GM19395 (cell line): ENCODE measurements around the gene PTGFRN.
A peak's percentile ranks its signal among the peaks of the same experiment; 100 is the strongest.

Experiments used
- ATAC-seq: cut with Tn5 transposase; IDR thresholded peaks from one replicate; pipeline ENCODE4 v1.9.1; 2021; ENCODE audit warnings: mild to moderate bottlenecking, moderate library complexity; ENCODE audit not compliant: unreplicated experiment

The PTGFRN gene

DNA sequence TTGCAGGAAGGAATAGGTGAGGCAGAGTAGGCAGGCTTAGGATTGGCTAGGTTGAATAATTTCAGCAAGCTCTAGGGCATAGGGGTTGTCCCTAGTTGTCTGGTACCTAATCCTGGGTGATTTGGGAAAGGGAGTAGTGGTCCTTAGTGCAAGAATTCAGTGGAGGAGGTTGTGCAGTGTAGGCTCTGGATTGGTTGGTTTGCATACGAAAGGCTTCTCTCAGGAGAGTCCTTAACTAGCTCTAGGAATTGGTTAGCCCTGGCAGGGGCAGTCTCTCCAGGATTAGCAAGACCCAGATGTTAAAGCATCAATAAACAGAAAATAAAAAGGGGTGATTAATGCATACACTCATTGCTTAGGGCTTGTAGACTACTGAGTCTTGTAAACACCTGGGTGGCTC is 82.2 kb downstream of the PTGFRN start:
- no peak for ATAC-seq

DNA sequence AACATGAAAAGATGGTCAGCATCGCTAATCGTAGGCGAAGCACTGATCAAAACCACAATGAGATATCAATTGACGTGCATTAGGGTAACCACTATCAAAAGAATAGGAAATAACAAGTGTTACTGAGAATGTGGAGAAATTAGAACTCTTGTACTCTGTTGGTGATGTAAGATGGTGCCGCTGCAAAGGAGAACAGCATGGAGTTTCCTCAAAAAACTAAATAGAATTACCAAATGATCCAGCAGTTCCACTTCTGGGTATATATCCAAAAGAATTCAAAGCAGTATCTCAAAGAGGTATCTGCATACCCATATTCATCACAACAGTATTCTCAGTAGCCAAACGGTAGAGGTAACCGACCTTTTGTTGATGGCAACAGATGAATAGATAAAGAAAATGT is 83.6 kb downstream of the PTGFRN start:
- no peak for ATAC-seq

DNA sequence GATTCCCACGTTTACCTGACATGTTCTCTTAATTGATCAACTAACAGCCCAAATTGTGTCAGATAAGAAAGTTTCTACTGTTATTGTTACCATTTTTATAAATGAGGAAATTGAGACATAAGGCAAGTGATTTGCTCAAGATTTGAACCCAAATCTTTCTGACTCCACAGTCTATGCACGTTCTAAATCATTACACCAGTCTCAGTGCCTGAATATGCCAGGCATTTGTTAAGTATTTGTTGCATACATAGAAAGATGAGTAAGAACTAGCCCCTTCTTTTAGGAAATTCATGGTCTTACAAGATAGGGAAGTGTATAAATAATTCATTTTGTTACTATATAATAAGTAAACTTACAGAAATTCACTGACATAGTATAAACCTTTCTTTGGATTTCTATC is 84.7 kb downstream of the PTGFRN start:
- no peak for ATAC-seq

DNA sequence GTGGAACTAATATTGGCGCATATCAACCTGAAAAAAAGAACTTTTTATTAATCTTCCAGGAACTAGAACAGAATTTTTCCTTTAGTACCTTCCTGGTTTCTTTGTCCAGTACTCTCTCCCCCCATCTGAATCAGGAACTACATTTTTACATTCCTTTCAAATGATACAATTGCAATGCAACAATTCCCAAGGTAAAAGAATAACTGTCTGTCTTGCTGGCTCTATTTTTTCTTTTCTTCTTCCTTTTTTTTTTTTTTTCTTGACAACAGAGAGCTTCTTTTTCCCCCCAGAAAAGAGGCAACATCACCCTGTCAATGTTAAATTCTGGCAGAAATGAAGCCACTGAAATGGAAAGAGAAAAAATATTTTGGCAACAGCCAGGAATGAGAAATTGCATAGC is 87.3 kb downstream of the PTGFRN start:
- no peak for ATAC-seq

DNA sequence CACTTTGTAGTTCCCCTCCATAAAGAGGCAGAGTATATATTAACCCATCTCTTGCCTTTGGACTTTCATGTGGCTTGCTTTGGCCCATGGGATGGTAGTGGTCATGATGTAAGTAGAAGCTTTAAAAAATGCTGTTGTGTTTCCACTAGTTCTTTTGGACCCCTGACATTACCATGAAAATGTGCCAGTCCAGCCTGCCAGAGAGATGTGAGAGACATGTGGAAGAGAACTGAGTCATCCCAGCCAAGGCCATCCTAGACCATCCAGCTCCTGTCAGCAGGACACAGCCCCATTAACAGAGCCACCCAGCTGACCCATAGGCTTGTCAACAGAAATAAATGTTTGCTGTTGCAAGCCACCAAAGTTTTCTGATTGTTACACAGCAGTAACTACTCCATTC is 87.9 kb downstream of the PTGFRN start:
- ATAC-seq = no peak

DNA sequence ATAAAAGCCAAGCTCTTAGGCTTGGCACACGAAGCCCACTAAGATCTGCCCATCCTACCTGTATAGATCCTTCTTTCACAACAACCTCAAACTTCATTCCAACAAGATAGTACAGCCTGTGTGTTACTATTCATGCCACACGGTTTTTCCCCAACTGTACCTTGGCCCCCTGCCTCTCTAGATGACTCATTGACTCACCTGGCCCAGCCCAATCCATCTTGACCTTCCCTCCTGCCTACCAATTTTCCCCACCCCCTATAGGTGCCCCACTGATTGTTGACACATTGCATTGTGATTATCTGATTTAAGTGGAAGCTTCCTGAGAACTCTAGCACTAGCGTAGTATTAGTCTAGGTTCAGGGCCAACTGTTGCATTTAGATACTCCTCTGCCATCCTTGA is 89.9 kb downstream of the PTGFRN start:
- no peak for ATAC-seq

DNA sequence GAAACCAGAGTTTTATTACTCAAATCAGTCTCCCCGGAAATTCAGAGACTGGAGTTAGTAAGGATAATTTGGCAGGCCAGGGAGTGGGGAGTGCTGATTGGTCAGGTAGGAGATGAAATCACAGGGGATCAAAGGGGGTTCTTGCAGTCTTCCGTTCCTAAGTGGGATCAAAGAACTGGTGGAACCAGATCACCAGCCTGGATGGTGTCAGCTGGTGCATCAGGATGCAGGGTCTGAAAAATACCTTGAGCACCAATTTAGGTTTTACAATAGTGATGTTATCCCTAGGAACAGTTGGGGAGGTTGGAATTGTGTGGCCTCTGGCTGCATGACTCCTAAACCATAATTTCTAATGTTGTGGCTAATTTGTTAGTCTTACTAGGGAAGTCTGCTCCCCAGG is 90.4 kb downstream of the PTGFRN start:
- ATAC-seq = no peak

DNA sequence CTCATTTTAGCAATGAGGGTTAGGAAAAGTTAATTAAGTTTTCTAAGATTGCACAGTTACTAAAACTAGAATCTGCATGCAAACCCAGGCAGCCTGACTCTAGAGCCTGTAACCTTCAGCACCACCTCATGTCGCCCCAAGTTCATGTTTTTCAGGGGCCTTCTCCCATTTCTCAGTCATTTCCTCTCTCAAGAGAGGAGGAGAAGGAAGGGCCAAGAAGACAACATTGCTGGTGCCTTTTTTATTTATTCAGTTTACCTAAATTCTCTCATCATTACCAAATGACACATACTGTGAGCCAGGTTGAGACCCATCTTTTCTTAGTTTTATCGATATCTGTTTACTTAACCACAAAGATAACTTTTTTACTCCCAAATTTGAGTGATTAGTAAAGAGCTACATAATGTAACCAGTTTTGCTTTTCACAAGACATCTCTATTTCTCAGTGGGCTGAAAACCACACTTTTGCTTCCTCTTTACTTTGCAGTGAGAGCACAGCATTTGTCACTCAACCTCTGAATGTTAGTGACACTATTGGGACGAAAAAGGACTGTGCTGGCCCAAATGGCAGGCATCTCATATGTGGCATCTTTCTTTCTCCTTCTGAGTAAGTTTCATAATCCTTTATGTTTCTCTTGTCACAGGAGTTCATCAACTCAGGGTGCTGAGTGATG is 91.7 kb downstream of the PTGFRN start, which contains the start of gene CD101:
CD101 (plus strand) TSS at position 507 of the 674 bp plus-strand sequence; CDS start at position 565, 58 bp downstream.
- ATAC-seq = peak; percentile 96

DNA sequence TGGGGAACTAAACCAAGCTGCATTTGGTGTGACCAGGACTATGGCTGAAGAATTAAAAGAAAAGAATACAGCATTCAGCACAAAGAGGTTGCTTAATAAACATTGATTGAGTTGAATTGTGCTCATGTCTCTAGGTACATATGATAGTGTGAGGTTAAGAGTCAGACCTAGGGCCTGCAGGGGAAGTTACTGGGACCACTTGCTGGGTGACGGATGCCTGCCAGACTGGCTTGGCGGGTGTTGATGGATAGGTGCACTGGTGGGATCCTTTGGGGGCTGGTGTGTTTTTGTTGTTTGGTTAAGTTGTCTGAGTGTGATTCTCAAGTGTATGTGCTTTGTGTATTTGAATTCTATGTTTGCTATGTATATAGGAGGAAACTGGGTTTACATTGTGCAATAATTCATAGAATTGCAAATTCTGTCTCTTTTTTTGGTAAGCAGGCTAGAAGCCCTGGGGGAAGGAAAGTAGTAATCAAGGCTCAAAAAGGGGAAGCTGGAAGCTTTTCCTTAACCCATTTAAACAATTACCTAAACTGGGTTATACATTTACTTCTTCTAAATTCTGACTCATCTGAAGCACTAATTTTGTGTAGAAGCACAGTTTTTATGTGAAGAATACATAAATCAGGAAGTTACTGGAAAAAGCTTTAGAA is 93.6 kb downstream of the PTGFRN start:
- ATAC-seq = no peak

DNA sequence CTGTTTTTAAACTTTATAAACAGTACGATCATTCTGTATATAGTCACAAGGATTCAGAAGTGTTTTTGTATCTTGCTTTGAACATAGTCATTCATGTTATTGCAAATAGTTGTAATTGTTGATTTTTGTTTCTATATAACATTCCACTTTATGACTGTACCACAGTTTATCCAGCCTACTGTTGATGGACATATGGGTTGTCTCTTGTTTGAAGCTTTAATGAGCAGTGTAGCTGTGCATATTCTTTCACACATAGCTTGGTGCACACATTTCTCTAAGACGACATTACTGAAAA is 98.0 kb downstream of the PTGFRN start:
- no peak for ATAC-seq

DNA sequence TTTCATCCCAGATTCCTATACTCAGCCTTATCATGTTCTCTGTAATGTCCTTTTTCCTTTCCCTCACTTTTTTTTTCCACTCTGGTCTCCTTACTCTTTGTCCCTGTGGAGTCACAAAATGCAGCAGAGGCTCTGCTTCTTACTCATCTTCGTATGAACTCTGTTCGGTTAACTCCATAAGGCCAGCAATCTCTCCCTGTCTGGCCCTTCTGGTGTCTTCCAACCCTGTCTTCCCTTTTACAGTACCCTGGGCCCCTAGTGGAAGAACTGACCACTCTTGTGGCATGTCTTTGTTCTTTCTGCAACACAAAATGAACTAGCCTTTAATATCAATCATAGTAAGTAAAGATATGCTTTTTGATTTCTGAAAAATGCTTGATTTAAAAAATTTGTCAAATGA is 98.9 kb downstream of the PTGFRN start:
- no peak for ATAC-seq

DNA sequence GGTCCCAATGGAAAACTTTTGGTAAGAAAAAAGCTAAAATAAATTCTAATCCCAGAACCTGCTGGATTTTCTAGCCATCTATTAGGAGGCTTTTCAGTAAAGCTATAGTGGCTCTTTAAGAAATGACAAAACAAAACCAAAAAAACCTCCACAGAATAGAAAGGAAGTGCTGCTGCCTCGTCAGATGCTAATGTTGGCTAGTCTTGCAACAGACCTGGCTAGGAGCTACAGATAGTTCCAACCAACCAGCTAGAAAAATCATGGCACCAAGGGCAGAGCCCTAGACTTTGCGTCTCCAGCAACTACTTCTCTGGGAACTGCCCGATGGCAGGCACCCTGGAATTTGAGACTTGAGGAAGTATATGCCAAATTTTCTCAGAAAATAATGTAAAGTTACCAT is 99.4 kb downstream of the PTGFRN start:
- ATAC-seq = no peak

DNA sequence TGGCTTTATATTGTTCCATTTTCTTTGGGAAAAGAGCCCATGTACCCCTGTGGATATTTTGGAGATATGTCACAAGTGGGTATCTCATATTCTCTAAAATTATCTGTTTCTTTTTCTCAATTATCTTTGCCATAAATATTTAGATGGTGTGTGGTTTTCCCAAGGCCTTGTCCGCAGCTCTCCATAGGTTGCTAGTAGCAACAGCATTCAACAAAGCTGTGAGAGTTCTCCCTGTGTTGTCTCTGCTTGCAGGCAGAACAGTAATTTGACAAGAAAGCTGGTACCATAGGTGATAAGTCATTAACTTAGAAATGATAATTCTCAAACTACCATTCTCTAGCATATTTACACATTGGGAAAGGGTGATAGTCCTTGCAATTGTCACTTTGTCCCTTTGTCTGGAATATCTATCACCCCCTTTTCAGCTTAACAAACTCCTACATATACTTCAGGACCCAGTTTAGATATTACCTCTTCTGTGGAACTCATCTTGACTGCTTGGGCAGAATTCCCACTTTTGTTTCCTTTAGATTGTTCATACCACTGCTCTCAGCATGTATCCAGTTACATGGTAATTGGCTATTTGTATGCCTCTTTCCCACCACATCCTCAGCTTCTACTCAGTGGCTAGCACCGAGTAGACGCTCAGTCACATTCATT is 100.7 kb downstream of the PTGFRN start:
- no peak for ATAC-seq

DNA sequence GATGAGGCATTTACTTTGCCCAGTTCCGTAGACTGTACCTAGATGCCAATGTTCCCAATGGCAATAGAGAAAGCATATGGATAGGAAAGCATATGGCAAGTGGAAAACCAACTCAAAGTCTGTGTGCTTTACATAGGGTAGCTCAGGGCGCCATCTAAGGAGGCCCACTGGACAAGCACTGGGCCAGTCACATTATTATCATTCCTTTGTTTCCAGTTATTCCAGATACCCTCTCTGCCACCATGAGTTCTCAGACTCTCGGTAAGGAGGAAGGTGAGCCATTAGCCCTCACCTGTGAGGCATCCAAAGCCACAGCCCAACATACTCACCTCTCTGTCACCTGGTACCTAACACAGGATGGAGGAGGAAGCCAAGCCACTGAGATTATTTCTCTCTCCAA is 101.6 kb downstream of the PTGFRN start:
- no peak for ATAC-seq

DNA sequence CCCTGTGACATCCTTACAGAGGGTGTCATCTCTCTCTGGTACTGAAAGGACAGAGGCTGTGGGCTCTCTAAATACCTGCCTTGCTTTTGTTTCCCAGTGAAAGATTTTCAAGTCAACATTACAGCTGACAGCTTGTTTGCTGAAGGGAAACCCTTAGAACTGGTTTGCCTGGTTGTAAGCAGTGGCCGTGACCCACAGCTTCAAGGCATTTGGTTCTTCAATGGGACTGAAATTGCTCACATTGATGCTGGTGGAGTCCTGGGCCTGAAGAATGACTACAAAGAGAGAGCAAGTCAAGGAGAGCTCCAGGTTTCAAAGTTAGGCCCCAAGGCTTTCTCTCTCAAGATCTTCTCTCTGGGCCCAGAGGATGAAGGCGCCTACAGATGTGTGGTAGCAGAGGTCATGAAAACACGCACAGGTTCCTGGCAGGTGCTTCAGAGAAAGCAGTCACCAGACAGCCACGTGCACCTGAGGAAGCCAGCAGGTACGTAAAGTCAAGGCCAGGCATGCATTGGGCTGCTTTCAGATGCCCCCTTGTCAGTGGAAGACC is 103.7 kb downstream of the PTGFRN start:
- ATAC-seq = no peak

DNA sequence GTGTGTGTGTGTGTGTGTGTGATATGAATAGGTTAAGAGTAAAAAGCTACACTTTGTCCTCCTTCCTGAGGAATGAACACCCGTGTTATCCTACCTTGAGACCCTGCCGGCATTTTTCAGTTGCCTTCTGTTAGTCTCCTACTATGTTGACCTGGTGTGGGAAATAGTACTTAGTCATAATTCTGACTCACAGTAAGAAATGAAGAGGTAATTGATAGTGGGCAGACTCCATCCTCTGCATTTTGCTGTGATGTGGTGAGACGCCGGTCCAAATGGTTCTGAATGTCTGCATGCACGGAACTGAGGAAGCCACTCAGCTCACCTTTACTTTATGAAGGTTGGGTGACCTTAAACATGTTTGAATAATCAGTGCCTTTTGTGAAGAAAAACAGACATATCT is 104.5 kb downstream of the PTGFRN start:
- ATAC-seq = no peak

DNA sequence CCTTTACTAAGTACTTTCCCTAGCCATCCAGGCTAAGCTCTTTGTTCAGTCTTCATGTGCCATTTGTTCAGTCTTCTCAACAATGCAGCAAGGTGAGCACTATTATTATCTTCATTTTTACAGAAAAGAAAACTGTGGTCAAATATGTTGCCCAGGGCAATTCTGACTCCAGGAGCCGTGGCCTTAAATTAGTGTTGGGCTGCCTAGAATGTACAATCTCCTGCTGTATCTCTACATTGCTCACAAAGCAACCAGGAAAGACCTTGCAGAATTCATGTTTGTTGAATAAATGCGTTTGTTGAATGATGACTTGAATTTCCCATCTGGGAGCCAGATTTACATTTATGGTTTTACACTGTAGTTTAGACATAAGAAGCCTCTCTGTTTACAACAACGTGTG is 106.0 kb downstream of the PTGFRN start:
- ATAC-seq = no peak

DNA sequence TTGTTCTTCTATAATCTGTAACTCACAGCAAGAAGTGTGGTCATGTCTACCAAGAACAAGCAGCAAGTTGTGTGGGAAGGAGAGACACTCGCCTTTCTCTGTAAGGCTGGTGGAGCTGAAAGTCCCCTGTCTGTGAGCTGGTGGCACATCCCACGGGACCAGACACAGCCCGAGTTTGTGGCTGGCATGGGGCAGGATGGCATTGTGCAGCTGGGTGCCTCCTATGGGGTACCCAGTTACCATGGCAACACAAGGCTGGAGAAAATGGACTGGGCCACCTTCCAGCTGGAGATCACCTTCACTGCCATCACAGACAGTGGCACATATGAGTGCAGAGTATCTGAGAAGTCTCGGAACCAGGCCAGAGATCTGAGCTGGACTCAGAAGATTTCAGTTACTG is 107.3 kb downstream of the PTGFRN start:
- ATAC-seq = peak; percentile 14

DNA sequence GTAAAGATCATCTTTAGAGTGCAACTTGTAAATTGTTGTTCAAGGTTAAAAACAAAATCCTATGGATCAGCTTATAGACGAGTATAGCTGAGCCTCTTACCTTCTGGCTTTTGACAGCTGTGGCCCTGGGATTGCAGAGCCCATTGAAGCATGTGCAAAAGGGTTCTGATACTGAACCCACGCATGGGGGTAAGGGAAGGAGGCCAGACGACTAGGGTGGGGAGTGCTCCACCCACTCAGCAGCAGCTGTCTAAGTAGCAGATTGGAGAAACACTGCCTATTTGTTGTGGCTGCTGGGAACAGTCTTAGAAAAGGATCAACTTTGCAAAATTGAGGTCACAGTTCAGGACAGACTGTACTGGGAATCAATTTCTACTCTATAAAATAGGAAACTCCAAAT is 107.9 kb downstream of the PTGFRN start:
- peak; percentile 61 for ATAC-seq

DNA sequence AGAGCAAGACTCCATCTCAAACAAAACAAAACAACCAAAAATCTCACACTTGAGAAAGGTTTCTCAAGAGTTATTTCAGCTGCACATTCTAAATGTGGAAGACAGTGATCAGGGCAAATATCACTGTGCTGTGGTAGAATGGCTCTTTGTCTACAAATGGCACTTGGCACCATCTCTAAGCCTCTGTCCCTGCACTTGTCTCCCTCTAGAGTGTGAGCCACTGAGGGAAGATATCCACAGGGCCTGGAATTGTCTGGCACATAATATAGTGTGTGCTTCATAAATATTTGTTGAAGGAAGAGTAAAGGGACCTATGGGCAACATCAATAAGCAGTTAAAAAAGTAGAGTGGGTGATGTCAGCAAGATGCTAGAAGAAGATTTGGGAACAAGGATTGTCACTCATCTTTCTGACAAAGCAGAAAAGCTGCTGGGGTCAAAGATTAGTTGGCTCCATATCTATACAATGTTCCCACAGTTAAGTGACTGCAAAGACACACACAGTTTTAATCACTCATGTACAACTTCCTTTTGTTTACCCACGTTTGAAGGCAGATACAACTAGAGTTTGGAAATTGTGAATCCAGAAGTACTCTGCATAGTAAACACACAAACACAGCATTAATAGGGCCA is 110.9 kb downstream of the PTGFRN start:
- ATAC-seq = no peak

DNA sequence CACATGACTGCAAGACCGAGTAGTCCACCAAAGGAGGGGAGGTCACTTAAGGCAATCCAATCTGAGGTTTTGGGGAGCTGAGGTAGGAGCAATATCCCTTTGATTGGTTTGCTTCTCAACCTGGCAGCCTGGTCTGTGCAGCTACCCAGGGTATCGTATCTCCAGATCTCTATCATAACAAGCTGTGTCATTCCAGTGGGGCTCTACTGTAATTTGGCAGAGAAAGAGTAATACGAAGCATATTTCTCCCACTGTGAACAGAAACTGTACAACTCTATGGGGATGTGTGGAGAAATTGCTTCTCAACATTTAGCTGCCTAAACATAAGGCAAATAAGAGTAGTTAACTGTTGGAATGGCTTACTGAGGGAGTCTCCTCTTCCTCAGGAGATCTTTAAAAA is 112.4 kb downstream of the PTGFRN start:
- no peak for ATAC-seq

DNA sequence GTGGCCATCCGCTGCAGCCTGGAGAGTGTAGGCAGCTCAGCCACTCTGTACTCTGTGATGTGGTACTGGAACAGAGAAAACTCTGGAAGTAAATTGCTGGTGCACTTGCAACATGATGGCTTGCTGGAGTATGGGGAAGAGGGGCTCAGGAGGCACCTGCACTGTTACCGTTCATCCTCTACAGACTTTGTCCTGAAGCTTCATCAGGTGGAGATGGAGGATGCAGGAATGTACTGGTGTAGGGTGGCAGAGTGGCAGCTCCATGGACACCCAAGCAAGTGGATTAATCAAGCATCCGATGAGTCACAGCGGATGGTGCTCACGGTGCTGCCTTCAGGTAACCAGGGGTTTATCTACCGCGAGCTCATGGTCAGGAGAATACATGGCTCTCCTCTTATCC is 115.9 kb downstream of the PTGFRN start:
- no peak for ATAC-seq
